Pancreas (tissue), 10 donors: Measurements from ENCODE around the gene IQSEC2. TPM values are rescaled to one million over a fixed set of nuclear protein-coding genes. Genes with fewer than 3 reads are reported as not detected.

ENCODE experiments used
- ATAC-seq, 4 donors: fragments of 200-7000 bp; cut with Tn5 transposase; one replicate each; pipeline versions ENCODE4 v1.8.0 to v1.9.1; 2020; ENCODE audit warnings: mild to moderate bottlenecking in 4 of 4, moderate library complexity in 4 of 4
- DNase-seq, 6 donors: peaks; one replicate each; pipeline ENCODE4 v3.0.0-alpha.2; 2020
- FAIRE-seq: peaks from 2 replicates; lab custom pipeline; 2012; peaks lifted over from hg19 to GRCh38; lab: Jason Lieb, UNC
- H3K27ac ChIP-seq, 4 donors: fragments of 200-600 bp; sonication (generic); 1 replicate in 3 of 4; 2 replicates in 1 of 4; pipeline versions ENCODE4 v1.5.0 to v1.8.0; 2020
- H3K27me3 ChIP-seq, 4 donors: fragments of 200-600 bp; one replicate each; pipeline ENCODE4 v1.8.0; 2021
- H3K36me3 ChIP-seq, 3 donors: fragments of 200-600 bp; sonication (generic) in 1 of 3; one replicate each; pipeline versions ENCODE4 v1.5.0 to v1.8.0; 2020 to 2021
- H3K4me1 ChIP-seq, 3 donors: fragments of 200-600 bp; one replicate each; pipeline ENCODE4 v1.8.0; 2021
- H3K4me3 ChIP-seq, 4 donors: fragments of 200-600 bp; sonication (generic) in 2 of 4; one replicate each; pipeline versions ENCODE4 v1.5.0 to v1.8.0; 2020 to 2021
- H3K9me3 ChIP-seq, 4 donors: fragments of 200-600 bp; one replicate each; pipeline ENCODE4 v1.8.0; 2021
- WGBS, 2 donors: extraction: QIAGEN DNeasy Blood & Tissue Kit; methylation state at CpG; one replicate each; pipeline ENCODE4 v1.1.7; 2013; 5-methylcytosine and 5-hydroxymethylcytosine counted together
- intact Hi-C, 3 donors: fragments of 100-400 bp; cut with DNase I; formaldehyde crosslinking; loops; one replicate each; pipeline versions ENCODE4 v1.11.1 to v1.14.2; 2022
- polyA plus RNA-seq, 2 donors: library from polyadenylated mRNA; stranded (reverse); fragments of 200-250 nt; gene quantifications; one replicate each; pipeline ENCODE4 v1.2.3, GENCODE V29; 2013
- total RNA-seq, 6 donors: library from RNA; stranded (reverse); fragmentation: NEBNext Ultra II Directional in 4 of 6; extraction: Animal tissue kit (Norgen Biotek cat#: 25700) in 4 of 6; gene quantifications; one replicate each; pipeline versions ENCODE4 v1.2.1 to v1.2.4, GENCODE V29; 2021 to 2023
- TF ChIP-seq, protein P1 (sequence below), 4 donors: fragments of 200-600 bp; sonication (generic) in 3 of 4; IDR thresholded peaks; one replicate each; pipeline versions ENCODE4 v1.5.0 to v1.8.0; 2021; ENCODE audit warnings: antibody characterized with exemption in 4 of 4
- donor health status: healthy with polysubstance abuse.
- donor health status: DM: no; HTN: no; CAD: no; lungs with moderate emphysema.
- donor health status: DM: no; HTN: no; CAD: no.
- donor health status: control.
- donor health status: control.
- donor health status: Bipolar disorder and iron deficiency.
- donor health status: DM: yes; HTN: yes; CAD: no.
- donor health status: DM: no; HTN: no; CAD: no.
- donor health status: DM: no; HTN: no; CAD: no.
- donor health status: DM: yes; HTN: yes; CAD: no.

IQSEC2 gene
- total and polyA plus RNA-seq, 8 donors, result 7.5 to 13.2 (median 9.7) TPM

GRCh38 chrX:53321943-53322497 is 40.6 kb upstream of the IQSEC2 start:
- TF ChIP-seq, protein P1, sequence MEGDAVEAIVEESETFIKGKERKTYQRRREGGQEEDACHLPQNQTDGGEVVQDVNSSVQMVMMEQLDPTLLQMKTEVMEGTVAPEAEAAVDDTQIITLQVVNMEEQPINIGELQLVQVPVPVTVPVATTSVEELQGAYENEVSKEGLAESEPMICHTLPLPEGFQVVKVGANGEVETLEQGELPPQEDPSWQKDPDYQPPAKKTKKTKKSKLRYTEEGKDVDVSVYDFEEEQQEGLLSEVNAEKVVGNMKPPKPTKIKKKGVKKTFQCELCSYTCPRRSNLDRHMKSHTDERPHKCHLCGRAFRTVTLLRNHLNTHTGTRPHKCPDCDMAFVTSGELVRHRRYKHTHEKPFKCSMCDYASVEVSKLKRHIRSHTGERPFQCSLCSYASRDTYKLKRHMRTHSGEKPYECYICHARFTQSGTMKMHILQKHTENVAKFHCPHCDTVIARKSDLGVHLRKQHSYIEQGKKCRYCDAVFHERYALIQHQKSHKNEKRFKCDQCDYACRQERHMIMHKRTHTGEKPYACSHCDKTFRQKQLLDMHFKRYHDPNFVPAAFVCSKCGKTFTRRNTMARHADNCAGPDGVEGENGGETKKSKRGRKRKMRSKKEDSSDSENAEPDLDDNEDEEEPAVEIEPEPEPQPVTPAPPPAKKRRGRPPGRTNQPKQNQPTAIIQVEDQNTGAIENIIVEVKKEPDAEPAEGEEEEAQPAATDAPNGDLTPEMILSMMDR (IDR thresholded peaks at IDR 0.05), result no peak
- H3K9me3 ChIP-seq, result no peaks in the 10 kb centered on the region
- DNase-seq, result no peak
- H3K27ac ChIP-seq, result no peak overlapping the region
- ATAC-seq, result no peak
- no peak overlapping the region for H3K4me3 ChIP-seq
- 25 to 27% methylated on average over 6 of the region's 6 CpGs for WGBS, 2 donors
- intact Hi-C loops, result no loop called here
- FAIRE-seq, result no peak
- H3K4me1 ChIP-seq, result no peaks in the 10 kb centered on the region
- no peaks in the 10 kb centered on the region for H3K36me3 ChIP-seq
- peaks cover 0 to 15% (median 0%) of the 10 kb centered on the region in 4 donors for H3K27me3 ChIP-seq

- Histone ChIP-seq H3K4me1 (no peaks in the 10 kb centered on the region), H3K4me3 (peak overlapping the region; percentile 38 to 65 (median 44)), H3K27me3 (peaks cover 0 to 15% (median 0%) of the 10 kb centered on the region in 4 donors), H3K36me3 (no peaks in the 10 kb centered on the region), H3K27ac (no peak overlapping the region), H3K9me3 (no peaks in the 10 kb centered on the region)
- DNase-seq, result peak in 3 of 6 donors; percentile 24 to 71 (median 44)
- no peak for FAIRE-seq
- WGBS, 2 donors, result 0 to 1% methylated on average over 14 to 42 of the region's 56 CpGs
- TF ChIP-seq, protein P1 (IDR thresholded peaks at IDR 0.05), result no peak
- peak; percentile 48 to 73 (median 64) for ATAC-seq
- intact Hi-C loops, result no loop called here
Measured at GRCh38 chrX:53321230-53321942, 40.0 kb upstream of the IQSEC2 start.

- Histone ChIP-seq H3K27ac (no peak overlapping the region), H3K9me3 (no peaks in the 10 kb centered on the region), H3K4me1 (no peaks in the 10 kb centered on the region), H3K27me3 (peaks cover 0 to 15% (median 0%) of the 10 kb centered on the region in 4 donors), H3K4me3 (peak overlapping the region; percentile 38 to 65 (median 44)), H3K36me3 (no peaks in the 10 kb centered on the region)
- 0 to 3% methylated on average over 66 to 75 of the region's 75 CpGs for WGBS, 2 donors
- peak; percentile 28 to 47 (median 38) for ATAC-seq
- peak in 4 of 6 donors; percentile 15 to 76 (median 54) for DNase-seq
- no peak for FAIRE-seq
- intact Hi-C loops, result no loop called here
- TF ChIP-seq, protein P1 (IDR thresholded peaks at IDR 0.05), result no peak
Measured at GRCh38 chrX:53320543-53321229, 39.3 kb upstream of the IQSEC2 start.

DNA sequence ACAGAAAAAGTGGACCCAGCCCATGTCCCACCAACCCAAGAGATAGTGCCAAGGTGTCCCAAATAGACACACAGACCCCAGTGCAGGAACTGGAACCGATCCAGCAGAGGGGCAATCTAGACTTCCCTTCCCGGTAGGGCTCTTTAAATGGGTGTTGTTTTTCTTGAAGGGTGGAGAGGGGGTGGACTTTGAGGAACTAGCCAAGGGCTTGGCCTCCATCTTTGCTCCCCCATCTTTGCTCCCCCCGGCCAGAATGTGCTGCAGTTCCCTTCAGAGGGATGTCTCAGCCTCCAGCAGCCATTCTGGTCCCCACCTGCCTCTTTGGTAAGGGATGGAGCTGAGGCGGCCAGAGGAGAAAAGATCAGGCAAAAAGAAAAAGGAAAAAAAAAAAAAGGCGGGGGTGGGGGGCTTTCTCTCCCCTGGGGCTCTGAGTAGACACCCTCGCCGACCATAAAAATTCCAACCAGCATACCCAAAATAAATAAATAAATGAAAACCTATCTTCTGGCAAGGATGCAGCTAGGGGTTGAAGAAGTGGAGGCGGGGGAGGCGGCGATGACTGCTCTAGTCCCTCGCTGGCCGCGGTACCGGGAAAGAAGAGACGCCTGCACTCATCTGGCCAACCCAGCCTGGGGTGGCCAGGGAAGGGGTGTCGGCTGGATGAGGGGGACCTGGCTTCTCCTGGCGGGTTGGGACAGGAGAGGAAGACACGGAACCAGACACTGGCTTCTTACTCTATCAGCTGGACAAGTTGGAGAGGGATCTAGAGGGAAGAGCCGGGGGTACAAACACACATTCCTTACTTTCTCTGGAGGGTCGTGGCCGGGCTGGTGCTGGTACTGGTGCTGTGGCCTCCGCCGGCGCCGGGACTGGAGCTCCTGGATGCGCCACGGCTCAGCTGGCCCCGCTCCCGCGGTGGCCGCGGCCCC is 38.5 kb upstream of the IQSEC2 start:
- intact Hi-C loops, result loop anchor here in 1 of 3 donors (10.0 kb wide), 1 partner anchor 115 kb away; the partner anchor contains the start of gene HSD17B10
- H3K4me3 ChIP-seq, result peak overlapping the region; percentile 38 to 65 (median 44)
- no peaks in the 10 kb centered on the region for H3K9me3 ChIP-seq
- no peak overlapping the region for H3K27ac ChIP-seq
- H3K36me3 ChIP-seq, result no peaks in the 10 kb centered on the region
- WGBS, 2 donors, result 3 to 7% methylated on average over 25 to 31 of the region's 32 CpGs
- peak in 1 of 4 donors; percentile 20 for ATAC-seq
- peaks cover 0 to 8% (median 0%) of the 10 kb centered on the region in 4 donors for H3K27me3 ChIP-seq
- FAIRE-seq, result no peak
- DNase-seq, result no peak
- H3K4me1 ChIP-seq, result no peaks in the 10 kb centered on the region
- TF ChIP-seq, protein P1 (IDR thresholded peaks at IDR 0.05), result no peak
